ENCODE measurements around the gene FLVCR1.

DNA sequence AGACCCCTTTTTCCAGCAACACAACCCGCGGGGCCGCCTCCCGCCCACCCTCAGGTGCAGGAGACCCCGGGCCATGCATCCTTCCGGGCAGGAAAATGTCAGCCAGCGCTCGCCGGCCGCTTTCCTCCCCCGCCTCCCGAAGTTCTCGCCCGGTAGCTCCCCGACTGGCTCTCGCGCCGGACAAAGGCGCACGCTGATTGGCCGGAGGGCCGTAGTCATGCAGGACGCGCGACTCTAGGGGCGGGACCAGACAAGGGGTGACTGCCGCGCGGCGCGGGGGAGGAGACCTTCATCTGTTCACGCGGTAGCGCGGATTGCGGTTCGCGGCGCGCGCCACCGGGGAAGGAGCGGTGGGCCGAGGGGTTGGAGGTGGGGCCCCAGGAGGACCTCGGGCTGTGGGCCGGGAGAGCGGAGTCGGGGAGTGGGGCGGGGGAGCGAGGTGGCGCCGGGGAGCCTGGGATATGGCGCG lies at the start of gene FLVCR1:
- TF ChIP-seq POLR2AphosphoS5 (IDR thresholded peaks at IDR 0.05; ENCODE audit: low read depth, low read length): peak; percentile 79
- TF ChIP-seq, protein P1, sequence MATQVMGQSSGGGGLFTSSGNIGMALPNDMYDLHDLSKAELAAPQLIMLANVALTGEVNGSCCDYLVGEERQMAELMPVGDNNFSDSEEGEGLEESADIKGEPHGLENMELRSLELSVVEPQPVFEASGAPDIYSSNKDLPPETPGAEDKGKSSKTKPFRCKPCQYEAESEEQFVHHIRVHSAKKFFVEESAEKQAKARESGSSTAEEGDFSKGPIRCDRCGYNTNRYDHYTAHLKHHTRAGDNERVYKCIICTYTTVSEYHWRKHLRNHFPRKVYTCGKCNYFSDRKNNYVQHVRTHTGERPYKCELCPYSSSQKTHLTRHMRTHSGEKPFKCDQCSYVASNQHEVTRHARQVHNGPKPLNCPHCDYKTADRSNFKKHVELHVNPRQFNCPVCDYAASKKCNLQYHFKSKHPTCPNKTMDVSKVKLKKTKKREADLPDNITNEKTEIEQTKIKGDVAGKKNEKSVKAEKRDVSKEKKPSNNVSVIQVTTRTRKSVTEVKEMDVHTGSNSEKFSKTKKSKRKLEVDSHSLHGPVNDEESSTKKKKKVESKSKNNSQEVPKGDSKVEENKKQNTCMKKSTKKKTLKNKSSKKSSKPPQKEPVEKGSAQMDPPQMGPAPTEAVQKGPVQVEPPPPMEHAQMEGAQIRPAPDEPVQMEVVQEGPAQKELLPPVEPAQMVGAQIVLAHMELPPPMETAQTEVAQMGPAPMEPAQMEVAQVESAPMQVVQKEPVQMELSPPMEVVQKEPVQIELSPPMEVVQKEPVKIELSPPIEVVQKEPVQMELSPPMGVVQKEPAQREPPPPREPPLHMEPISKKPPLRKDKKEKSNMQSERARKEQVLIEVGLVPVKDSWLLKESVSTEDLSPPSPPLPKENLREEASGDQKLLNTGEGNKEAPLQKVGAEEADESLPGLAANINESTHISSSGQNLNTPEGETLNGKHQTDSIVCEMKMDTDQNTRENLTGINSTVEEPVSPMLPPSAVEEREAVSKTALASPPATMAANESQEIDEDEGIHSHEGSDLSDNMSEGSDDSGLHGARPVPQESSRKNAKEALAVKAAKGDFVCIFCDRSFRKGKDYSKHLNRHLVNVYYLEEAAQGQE (IDR thresholded peaks at IDR 0.05; ENCODE audit: insufficient read depth in 1 of 2, low read depth in 2 of 2, low read length in 2 of 2): no peak
